ENCODE data around the gene PLEKHG2.

The PLEKHG2 gene

GRCh38 chr19:39385629-39386411, 26.6 kb upstream of the PLEKHG2 start:
- DNase-seq (ENCODE audit: low read depth in 3 of 3) = no peak

DNA sequence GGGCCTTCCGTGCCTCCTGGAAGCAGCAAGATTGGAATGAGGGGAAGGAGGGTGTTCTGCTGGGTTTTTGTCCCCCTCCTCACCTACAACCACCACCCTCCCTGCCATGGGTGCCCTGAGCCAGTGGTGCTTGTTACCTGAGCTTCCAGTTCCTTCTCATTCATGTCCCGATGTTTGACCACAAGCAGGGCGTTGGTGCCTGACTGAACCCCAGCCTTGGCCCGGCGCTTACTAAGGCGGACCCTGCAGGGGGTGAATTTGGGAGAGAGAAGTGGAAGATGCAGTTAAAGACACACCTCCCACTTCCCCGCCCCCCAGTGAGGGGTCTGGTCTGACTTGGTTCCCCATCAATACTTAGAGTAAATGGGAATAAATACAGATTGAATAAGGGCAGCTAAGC, 25.9 kb upstream of the PLEKHG2 start:
- DNase-seq (ENCODE audit: low read depth in 3 of 3) = no peak

GRCh38 chr19:39388657-39389056, 23.8 kb upstream of the PLEKHG2 start:
- no peak for DNase-seq (ENCODE audit: low read depth in 3 of 3)

DNA sequence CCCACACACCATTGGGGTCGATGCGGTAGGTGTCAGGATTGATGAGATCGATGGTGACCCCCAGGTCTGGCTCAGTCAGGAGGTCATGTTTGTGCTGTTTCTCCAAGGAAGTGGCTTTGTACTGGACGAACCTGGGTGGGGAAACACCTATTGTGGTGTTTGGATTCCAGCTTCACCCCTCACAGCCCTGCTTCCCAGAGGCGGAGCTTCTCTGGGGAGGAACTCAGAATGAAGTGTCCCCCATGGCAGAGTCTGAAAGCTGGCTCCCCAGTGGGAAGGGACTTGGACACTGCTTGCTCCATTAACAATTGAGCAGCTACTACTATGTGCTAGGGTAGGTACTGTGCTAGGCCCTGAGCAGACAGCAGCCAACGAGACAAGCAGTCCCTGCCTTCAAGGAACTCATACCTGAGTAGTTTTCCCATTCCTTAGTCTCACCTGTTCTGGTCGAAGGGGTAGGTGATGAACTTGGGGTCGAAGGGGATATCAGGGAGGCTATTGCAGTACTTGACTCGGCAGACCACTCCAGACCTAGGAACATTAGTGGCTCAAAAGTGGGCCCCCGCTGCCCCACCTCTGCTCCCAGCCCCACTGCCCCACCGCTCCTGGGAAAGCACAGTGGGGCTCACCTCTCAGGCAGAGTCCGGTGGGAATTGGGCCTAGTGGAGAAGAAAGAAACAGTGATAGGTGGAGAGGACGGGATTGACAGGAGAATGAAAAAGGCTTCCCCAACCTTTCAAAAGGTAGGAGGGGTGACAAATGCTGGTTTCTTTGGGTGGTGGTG, 22.6 kb upstream of the PLEKHG2 start:
- no peak for DNase-seq (ENCODE audit: low read depth in 3 of 3)

DNA sequence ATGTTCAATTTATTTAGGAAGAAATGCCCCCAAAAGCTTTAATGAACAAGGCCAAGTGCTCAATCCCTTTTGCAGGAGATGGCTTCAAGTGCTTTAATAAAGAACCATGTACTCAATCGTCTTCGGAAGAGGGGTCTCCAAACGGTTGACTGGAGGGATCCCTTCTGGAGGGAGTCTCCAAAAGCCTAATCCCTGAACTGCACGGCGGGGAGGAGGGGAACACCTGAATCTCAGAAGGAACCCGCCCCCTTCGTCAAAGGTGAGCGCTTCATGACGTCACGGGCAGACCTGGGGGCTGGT, 22.1 kb upstream of the PLEKHG2 start:
- DNase-seq (ENCODE audit: low read depth in 3 of 3) = peak in 1 of 3 donors; percentile 45

- DNase-seq (ENCODE audit: low read depth in 3 of 3) = peak; percentile 86 to 96 (median 89)
These were observed 21.6 kb upstream of the PLEKHG2 start, which contains the start of the genes MED29 and PAF1 for GRCh38 chr19:39390751-39391437. Gene MED29, plus strand, starts transcription at chr19:39391378. Its CDS starts 45 bp downstream, at chr19:39391423. Gene PAF1, minus strand, starts transcription at chr19:39391106. Its CDS starts 242 bp downstream, at chr19:39390864.

- DNase-seq (ENCODE audit: low read depth in 3 of 3) = peak; percentile 88 to 96 (median 91)
These were observed 14.8 kb upstream of the PLEKHG2 start for GRCh38 chr19:39397360-39398296.

- no peak for DNase-seq (ENCODE audit: low read depth in 3 of 3)
These were observed 14.1 kb upstream of the PLEKHG2 start for GRCh38 chr19:39398297-39398864.

DNA sequence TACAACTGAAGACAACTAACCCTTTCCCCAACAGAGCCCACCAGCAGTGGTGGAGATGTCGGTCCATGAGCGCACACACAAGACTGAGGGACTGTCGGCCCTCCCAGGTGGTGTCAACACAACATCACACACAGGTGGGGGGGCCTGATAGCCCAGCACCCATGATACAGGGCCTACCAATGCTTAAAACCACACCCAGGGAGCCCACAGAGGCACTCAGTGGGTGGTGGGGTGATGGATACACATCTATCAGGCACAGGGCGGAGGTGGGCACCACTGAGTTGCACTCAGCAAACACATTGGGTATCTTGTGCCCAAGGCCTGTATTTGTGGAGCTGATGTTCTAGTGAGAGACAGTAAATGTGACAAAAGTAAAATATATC, 12.8 kb upstream of the PLEKHG2 start:
- no peak for DNase-seq (ENCODE audit: low read depth in 3 of 3)

- no peak for DNase-seq (ENCODE audit: low read depth in 3 of 3)
These were observed 12.4 kb upstream of the PLEKHG2 start for GRCh38 chr19:39400061-39400460.

DNA sequence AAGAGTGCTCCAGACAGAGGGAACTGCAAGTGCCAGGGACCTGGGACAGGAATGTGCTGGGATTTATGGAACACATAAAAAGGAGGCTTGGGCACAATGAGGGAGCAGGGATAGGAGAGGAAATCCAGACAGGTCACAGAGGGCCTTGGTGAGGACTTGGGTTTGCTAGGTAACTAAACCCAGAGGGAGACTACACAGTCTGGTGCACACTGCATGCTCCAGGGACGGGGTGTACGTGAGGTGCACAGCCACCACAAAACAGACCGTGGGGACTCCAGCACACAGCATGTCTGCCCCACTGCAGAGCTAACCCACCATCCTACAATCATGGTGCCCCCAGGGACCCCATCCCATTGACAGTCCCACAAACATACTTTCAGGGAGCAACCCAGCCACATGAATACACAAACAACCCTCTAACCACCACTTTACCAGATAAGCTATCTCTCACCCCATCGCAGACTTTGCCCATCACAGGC, 11.4 kb upstream of the PLEKHG2 start:
- DNase-seq (ENCODE audit: low read depth in 3 of 3) = no peak

GRCh38 chr19:39401549-39402345, 10.7 kb upstream of the PLEKHG2 start:
- DNase-seq (ENCODE audit: low read depth in 3 of 3) = peak in 2 of 3 donors; percentile 67 to 86

DNA sequence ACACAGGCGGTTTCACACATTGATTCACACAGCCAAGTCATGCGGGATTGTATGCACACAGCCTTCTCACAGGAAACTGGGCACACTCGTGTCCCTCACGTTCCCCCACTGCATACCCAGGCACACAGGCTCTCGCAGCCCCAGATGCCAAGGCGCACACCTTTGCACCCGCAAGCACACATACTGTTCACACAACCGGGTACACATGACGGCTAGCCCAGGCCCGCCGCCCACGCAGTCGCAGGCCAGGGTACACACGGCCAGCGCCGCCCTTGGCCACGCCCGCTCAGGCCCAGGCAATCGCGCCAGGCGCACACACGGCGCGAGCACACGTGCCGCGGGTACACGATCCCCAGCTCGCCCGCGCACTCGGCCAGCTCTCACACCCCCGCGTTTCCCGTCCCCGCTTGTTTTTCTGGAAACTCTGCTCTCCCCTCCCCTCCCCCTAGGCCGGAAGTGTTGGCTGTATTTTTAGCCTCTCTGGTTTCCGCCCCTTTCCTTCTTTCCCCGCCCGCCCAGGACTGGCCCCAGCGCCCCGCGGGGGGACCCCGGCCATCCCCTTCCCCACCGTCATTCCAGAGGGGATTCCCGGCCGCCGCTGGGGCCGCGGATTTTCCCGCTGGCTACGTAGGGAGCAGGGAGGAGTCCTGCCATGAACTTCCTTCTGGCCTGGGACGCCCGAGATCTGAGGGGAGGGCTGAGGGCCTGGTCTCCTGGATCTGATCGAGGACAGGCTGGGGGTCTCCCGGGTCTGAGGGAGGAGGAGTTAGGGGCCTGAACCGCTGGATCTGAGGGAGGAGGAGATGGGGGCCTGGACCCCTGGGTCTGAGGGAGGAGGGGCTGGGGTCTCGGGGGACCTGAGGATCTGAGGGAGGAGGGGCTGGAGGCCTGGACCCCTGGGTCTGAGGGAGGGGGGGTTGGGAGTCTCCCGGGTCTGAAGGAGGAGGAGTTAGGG, 9.8 kb upstream of the PLEKHG2 start:
- peak; percentile 74 to 84 (median 79) for DNase-seq (ENCODE audit: low read depth in 3 of 3)

DNA sequence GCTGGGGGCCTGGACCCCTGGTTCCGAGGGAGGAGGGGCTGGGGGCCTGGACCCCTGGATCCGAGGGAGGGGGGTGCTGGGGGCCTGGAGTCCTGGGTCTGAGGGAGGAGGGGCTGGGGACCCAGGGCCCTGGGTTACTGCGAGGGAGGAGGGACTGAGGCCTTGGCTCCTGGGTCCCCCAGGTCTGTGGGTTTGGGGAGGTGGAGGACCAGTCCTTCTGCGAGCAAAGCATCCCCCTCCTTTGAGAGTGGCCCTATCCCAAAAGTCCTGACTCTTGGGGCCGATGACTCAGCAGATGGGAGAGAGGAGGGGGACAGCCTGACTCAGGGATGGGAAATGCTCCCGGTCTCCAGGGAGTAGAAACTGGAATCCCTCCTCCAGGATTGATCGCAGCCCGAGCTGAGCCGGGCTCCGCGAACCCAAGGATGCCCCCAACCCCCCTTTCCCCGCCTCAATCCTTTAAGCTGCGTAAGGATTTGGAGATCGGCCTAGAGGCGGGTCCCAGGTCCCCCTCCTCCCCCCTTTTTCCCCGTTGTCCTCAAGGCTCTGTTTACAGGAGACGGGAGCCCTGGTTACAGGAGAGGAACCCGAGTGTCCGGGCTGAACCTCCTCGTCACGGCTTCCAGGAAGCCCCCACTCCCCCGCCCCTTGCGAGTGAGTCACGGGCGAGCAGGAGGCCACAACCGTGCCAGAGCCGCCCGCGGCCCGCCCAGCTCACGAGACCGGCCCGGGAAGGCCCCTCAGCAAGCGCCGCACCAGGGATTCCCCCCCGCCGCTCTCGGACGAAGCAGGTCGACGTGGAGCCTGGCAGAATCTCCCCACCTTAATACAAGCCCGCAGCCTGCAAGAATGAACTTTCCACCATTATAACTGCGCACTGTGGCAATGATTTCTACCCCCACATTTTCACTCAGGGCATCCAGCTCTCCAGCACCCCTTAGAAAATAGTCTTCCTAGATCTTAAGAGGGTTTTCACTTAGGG, 8.8 kb upstream of the PLEKHG2 start:
- peak; percentile 91 to 96 (median 92) for DNase-seq (ENCODE audit: low read depth in 3 of 3)

GRCh38 chr19:39405261-39405957, 7.1 kb upstream of the PLEKHG2 start:
- no peak for DNase-seq (ENCODE audit: low read depth in 3 of 3)

- peak; percentile 47 to 84 (median 73) for DNase-seq (ENCODE audit: low read depth in 3 of 3)
These were observed 6.4 kb upstream of the PLEKHG2 start for GRCh38 chr19:39405958-39406655.
